Mucosa of rectum (tissue), 2 donors: Measurements from ENCODE around the gene RAD51.

Source experiments
- H3K27ac ChIP-seq, 2 donors: one replicate each; pipeline ENCODE4 v1.7.0; 2013; ENCODE audit warnings: inconsistent platforms in 2 of 2, low read depth in 2 of 2, low read length in 2 of 2
- H3K27me3 ChIP-seq, 2 donors: one replicate each; pipeline ENCODE4 v1.7.0; 2013; ENCODE audit warnings: low read length in 2 of 2; ENCODE audit not compliant: control insufficient read depth in 2 of 2, insufficient read depth in 2 of 2
- H3K36me3 ChIP-seq, 2 donors: one replicate each; pipeline ENCODE4 v1.7.0; 2013; ENCODE audit warnings: low read length in 2 of 2; ENCODE audit not compliant: control insufficient read depth in 2 of 2, insufficient read depth in 2 of 2
- H3K4me1 ChIP-seq, 2 donors: one replicate each; pipeline ENCODE4 v1.7.0; 2013; ENCODE audit warnings: low read length in 2 of 2, mild to moderate bottlenecking in 1 of 2; ENCODE audit not compliant: control insufficient read depth in 2 of 2, insufficient read depth in 2 of 2
- H3K4me3 ChIP-seq, 2 donors: one replicate each; pipeline ENCODE4 v1.7.0; 2013; ENCODE audit warnings: low read length in 2 of 2
- H3K9ac ChIP-seq, 2 donors: one replicate each; pipeline ENCODE4 v1.7.0; 2013; ENCODE audit warnings: low read length in 2 of 2, low read depth in 1 of 2, mild to moderate bottlenecking in 1 of 2
- H3K9me3 ChIP-seq, 2 donors: one replicate each; pipeline ENCODE4 v1.7.0; 2013; ENCODE audit warnings: low read length in 2 of 2; ENCODE audit not compliant: control insufficient read depth in 2 of 2
- donor health status: healthy.
- donor health status: Normal muscosa, but diverticular disease.

The RAD51 gene

GRCh38 chr15:40755812-40756208 lies 60.8 kb downstream of the RAD51 start:
- no peaks in the 10 kb centered on the region for H3K9me3 ChIP-seq
- H3K36me3 ChIP-seq, result peaks cover 14 to 20% of the 10 kb centered on the region in 2 donors
- no peaks in the 10 kb centered on the region for H3K27me3 ChIP-seq
- peaks cover 5% of the 10 kb centered on the region in 2 donors for H3K4me1 ChIP-seq
- H3K9ac ChIP-seq, result peak overlapping the region; percentile 85 to 92
- H3K4me3 ChIP-seq, result peak overlapping the region; percentile 89 to 98
- peak overlapping the region in 1 of 2 donors; percentile 94 for H3K27ac ChIP-seq

- H3K27me3 ChIP-seq, result no peaks in the 10 kb centered on the region
- H3K9ac ChIP-seq, result no peak overlapping the region
- H3K4me3 ChIP-seq, result no peak overlapping the region
- H3K36me3 ChIP-seq, result peaks cover 3 to 9% of the 10 kb centered on the region in 2 donors
- H3K27ac ChIP-seq, result no peak overlapping the region
- no peaks in the 10 kb centered on the region for H3K9me3 ChIP-seq
- H3K4me1 ChIP-seq, result peaks cover 5% of the 10 kb centered on the region in 2 donors
Measured at GRCh38 chr15:40756938-40757337, 62.0 kb downstream of the RAD51 start.

- Histone ChIP-seq H3K27me3 (no peaks in the 10 kb centered on the region), H3K9ac (no peak overlapping the region), H3K4me3 (no peak overlapping the region), H3K4me1 (peaks cover 14 to 26% of the 10 kb centered on the region in 2 donors), H3K9me3 (no peaks in the 10 kb centered on the region), H3K27ac (no peak overlapping the region), H3K36me3 (no peaks in the 10 kb centered on the region)
Measured at GRCh38 chr15:40759961-40760360, 65.0 kb downstream of the RAD51 start.

GRCh38 chr15:40762919-40763800 lies 68.2 kb downstream of the RAD51 start:
- peak overlapping the region; percentile 83 to 88 for H3K27ac ChIP-seq
- no peaks in the 10 kb centered on the region for H3K36me3 ChIP-seq
- peak overlapping the region; percentile 74 to 78 for H3K4me3 ChIP-seq
- H3K9me3 ChIP-seq, result no peaks in the 10 kb centered on the region
- H3K9ac ChIP-seq, result peak overlapping the region; percentile 53 to 63
- H3K27me3 ChIP-seq, result no peaks in the 10 kb centered on the region
- peaks cover 26 to 35% of the 10 kb centered on the region in 2 donors for H3K4me1 ChIP-seq

GRCh38 chr15:40763801-40764628 lies 69.0 kb downstream of the RAD51 start, which contains the start of gene GCHFR:
GCHFR (plus strand) TSS chr15:40764068; CDS start chr15:40764181, 113 bp downstream.
- Histone ChIP-seq H3K9ac (peak within 1 kb of the TSS; percentile 53 to 81), H3K27ac (peak within 1 kb of the TSS; percentile 83 to 88), H3K4me1 (peaks cover 35 to 44% of the 10 kb centered on the region in 2 donors)

GRCh38 chr15:40764629-40765103 lies 69.7 kb downstream of the RAD51 start:
- peak overlapping the region; percentile 83 to 88 for H3K27ac ChIP-seq
- peak overlapping the region; percentile 53 to 81 for H3K9ac ChIP-seq
- peak overlapping the region; percentile 74 to 78 for H3K4me3 ChIP-seq
- no peaks in the 10 kb centered on the region for H3K36me3 ChIP-seq
- H3K27me3 ChIP-seq, result no peaks in the 10 kb centered on the region
- no peaks in the 10 kb centered on the region for H3K9me3 ChIP-seq
- peaks cover 42 to 50% of the 10 kb centered on the region in 2 donors for H3K4me1 ChIP-seq

More at GRCh38 chr15:40763801-40764628, 69.0 kb downstream of the RAD51 start, which contains the start of gene GCHFR:
- H3K4me3 ChIP-seq, result peak within 1 kb of the TSS; percentile 74 to 78
- H3K36me3 ChIP-seq, result no peaks in the 10 kb centered on the region
- no peaks in the 10 kb centered on the region for H3K9me3 ChIP-seq
- no peaks in the 10 kb centered on the region for H3K27me3 ChIP-seq

GRCh38 chr15:40766194-40766815 lies 71.3 kb downstream of the RAD51 start:
- Histone ChIP-seq H3K36me3 (no peaks in the 10 kb centered on the region), H3K27ac (no peak overlapping the region), H3K27me3 (no peaks in the 10 kb centered on the region), H3K9ac (no peak overlapping the region), H3K9me3 (no peaks in the 10 kb centered on the region), H3K4me3 (no peak overlapping the region), H3K4me1 (peaks cover 48 to 64% of the 10 kb centered on the region in 2 donors)

GRCh38 chr15:40766906-40767837 lies 72.2 kb downstream of the RAD51 start:
- H3K4me3 ChIP-seq, result no peak overlapping the region
- H3K27me3 ChIP-seq, result no peaks in the 10 kb centered on the region
- H3K9ac ChIP-seq, result no peak overlapping the region
- no peak overlapping the region for H3K27ac ChIP-seq
- peaks cover 48 to 64% of the 10 kb centered on the region in 2 donors for H3K4me1 ChIP-seq
- peaks cover 1 to 3% of the 10 kb centered on the region in 2 donors for H3K36me3 ChIP-seq
- H3K9me3 ChIP-seq, result no peaks in the 10 kb centered on the region
